VCaP (cell line): Measurements from ENCODE around the gene KCNAB1.

Source experiments
- H3K27ac ChIP-seq: fragments of 450-650 bp; 2 replicates; pipeline ENCODE4 v1.5.1; 2017
- CTCF ChIP-seq: fragments of 450-650 bp; conservative IDR thresholded peaks from 2 replicates; pipeline ENCODE4 v1.5.1; 2017; ENCODE audit warnings: mild to moderate bottlenecking, moderate library complexity

Gene KCNAB1

DNA sequence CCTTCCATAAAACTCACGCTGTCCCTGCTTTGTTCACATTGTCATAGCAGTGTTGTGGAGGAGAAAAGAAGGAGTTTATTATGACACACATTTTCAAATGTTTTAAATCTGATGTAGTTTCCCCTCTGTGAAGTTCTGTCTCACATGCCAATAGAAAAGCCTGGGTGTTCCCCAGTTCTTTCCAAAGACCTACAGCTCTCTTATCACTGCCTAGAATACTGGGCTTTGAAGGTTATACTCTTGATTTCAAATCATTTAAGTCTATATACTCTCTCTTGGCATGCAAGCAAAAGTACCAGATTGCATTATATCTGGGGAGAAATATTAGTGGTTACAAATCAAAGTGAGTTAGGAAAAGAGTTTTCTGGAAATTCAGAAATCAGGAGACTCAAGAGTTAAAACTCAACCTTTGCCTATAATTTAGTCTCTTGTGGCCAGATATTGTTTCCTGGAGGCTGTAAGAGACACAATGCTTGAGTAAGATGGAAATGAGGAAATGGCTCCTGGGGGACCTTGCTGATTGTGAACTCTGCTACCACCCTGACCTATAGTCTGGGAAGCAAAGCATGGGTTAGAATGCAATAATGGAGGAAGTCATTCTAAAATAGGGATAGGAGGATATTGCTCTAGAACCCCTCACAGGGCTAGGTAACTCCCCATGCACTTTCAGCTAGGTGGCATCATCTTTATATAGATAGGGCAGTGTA is 182.8 kb downstream of the KCNAB1 start:
- no peak overlapping the region for H3K27ac ChIP-seq
- no peak for TF ChIP-seq CTCF

DNA sequence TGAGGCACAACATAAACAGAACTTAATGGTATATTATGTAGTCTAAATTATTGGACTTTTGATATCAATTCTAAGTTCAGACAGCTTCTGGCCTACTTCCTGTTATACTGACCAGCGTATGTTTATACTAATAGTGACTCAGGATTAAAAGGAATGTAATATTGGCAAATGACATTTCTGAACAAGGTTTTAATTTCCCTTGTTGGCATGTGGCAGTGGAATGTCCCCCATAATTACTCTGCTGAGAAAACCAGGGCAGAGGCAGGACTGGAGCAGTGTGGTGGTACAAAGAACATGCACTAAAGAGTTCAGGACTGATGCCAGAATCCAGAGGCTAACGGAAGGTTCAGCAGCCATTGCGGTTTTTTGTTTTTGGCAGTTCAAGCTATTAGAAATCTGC is 184.0 kb downstream of the KCNAB1 start:
- H3K27ac ChIP-seq: no peak overlapping the region
- TF ChIP-seq CTCF: no peak

- no peak overlapping the region for H3K27ac ChIP-seq
- TF ChIP-seq CTCF: no peak
Measured at GRCh38 chr3:156305672-156306071, 185.3 kb downstream of the KCNAB1 start.

- TF ChIP-seq CTCF: no peak
- H3K27ac ChIP-seq: no peak overlapping the region
Measured at GRCh38 chr3:156307704-156308103, 187.3 kb downstream of the KCNAB1 start.

DNA sequence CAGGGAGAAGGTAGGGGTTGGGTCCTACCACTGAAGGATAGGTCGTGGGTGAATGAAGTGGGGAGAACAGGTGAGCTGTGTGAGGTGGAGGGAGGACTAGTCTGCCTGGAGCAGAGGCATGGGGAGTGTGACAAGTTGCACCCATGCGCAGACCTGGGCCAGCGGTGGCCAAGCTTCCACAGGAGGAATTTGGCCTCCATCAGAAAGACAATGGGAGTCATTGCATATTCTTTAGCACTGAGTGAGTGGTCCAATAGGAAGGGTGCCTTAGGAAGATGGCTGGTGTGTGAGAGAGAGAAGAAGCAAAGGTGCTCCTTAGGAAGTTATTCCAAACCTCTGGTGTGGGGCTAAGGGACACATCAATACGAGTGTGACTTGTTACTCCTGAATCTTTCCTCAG is 191.1 kb downstream of the KCNAB1 start:
- TF ChIP-seq CTCF: no peak
- H3K27ac ChIP-seq: no peak overlapping the region

GRCh38 chr3:156311930-156312329 is 191.6 kb downstream of the KCNAB1 start:
- H3K27ac ChIP-seq: no peak overlapping the region
- no peak for TF ChIP-seq CTCF

DNA sequence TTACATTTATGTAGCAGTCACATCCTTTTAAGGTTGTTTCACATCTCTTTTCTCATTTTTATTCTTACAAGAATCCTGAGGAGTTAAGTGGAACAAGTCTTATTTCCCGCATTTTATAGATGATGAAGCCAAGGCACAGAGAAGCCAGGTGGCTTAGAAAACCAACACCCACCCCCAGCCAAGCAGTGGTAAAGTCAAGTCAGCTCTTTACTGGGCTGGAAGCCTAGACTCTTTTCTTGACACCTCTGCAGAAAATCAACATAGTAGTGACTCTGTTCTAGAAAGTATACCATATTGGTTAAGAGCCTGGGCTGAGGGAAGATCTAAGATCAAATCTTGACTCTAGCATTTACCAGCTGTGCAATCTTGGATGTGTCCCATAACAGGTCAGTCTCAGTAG is 195.7 kb downstream of the KCNAB1 start:
- no peak for TF ChIP-seq CTCF

More for the DNA sequence above, 195.7 kb downstream of the KCNAB1 start:
- H3K27ac ChIP-seq: no peak overlapping the region
